HG03565 (cell line): ENCODE data around the gene BEGAIN.

Source experiments
- ATAC-seq: cut with Tn5 transposase; IDR thresholded peaks from one replicate; pipeline ENCODE4 v1.9.1; 2021; ENCODE audit warnings: mild to moderate bottlenecking, moderate library complexity; ENCODE audit not compliant: unreplicated experiment

BEGAIN gene

DNA sequence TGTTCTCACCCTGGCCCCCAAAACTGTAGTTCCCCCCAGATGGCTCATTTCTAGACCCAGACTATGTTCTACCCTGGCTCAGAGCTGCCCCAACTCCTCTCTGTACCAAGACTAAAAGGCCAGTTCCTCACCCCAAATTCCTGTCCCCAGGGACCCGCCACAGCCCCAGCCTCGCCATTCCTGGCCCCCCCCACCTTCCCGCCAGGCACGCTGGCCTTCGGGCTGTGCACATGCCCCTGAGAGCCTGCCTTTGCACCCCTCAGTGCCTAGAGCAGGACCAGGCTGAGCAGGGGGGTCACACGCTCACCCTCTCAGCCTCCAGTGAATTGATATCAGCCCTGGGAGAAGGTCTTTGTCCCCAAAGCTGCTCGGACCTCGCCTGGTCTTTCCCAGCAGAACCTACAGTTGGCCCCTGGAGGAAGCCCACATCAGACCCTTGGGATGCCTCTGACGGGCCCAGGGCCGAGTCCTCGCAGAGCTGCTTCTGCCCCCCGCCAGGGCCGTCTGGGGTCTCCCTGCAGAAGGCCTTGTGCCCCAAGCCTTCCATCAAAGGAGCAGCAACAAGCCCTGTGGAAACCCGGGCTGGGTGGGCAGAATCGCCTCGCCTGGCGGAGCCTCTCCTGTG is 32.4 kb downstream of the BEGAIN start:
- no peak for ATAC-seq

DNA sequence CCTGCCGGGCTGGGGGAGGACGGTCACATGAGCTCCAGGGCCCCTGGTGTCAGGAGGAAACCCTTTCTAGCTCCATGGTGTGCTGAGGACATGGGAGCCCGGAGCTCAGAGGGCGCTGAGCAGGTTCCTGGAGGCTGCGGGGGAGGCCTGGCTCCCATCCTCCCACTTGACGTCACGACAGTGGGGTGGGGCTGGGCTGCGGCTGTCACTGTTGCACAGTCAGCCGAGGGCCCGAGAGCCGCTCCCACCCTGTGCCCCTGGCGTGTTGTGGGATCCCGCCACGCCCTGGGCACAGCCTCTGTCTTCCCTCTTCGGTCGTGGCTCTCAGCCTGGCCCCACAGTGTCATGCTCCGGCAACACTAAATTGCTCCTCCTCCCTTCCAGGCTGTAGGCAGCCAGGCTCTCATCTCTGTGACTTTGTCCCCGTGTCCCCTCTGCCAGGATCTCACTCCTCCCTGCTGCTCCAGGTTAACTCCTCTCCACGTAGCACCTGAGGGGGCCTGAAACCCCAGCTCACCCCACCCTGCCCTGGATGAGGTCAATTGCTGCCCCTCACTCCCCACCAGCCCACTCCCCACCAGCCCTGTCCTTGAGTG is 33.0 kb downstream of the BEGAIN start:
- ATAC-seq, result no peak

DNA sequence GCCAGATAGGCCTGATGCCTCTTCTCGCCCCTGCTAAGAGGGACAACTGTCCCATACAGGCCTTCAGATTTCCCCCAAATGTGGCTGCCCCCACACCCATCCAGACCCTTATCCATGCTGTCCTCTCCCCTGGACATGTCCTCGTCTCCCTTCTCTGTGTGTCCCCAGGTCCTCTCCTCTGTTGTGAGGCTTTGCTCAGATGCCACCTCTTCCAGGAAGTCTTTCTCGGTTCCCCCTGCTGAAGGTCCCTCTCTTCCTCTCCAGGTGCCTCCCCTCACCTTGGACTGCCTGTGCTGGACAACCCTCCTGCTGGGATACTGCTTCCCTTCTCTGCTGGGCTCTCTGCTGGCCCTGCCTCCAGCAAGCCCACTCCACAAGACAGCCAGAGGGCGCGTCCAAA is 33.7 kb downstream of the BEGAIN start:
- no peak for ATAC-seq

GRCh38 chr14:100552524-100553125 is 34.6 kb downstream of the BEGAIN start:
- no peak for ATAC-seq

GRCh38 chr14:100551056-100551455 is 36.2 kb downstream of the BEGAIN start:
- no peak for ATAC-seq

DNA sequence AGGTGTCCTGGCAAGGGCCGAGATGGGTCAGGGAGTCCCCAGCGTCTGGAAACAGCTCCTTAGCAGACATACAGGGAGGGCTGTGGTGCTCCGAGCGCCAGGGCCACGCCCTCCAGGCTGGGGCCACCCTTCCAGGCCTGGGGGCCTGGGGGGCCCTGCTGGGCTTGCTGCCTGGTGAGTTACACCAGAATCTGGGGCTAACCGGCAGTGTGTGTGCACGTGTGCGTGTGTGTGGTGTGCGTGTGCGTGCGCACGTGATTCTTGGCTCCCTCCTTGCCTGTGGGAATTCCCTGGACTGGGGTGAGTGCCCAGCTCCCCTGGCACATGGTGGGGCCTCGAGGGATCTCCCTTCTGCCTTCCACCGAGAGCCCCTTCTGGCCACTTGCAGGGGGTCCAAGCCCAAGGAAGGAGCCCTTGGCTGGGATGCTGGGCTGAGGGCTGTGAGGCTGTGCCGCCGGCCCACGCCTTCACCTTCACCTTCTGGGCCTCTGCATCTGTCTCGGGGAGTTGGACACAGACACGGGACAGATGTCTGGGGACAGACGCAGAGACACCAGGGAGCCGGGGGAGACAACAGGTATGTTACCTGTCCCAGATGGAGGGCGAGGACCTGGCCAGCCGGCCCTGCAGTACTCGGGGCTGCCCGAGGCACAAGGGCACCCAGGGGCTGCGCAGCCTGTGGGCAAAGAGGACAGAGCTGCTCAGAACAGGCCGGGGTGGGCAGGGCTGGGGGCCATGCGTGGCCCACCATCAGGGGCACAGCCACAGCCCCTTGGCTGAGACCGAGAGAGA is 37.2 kb downstream of the BEGAIN start:
- no peak for ATAC-seq

DNA sequence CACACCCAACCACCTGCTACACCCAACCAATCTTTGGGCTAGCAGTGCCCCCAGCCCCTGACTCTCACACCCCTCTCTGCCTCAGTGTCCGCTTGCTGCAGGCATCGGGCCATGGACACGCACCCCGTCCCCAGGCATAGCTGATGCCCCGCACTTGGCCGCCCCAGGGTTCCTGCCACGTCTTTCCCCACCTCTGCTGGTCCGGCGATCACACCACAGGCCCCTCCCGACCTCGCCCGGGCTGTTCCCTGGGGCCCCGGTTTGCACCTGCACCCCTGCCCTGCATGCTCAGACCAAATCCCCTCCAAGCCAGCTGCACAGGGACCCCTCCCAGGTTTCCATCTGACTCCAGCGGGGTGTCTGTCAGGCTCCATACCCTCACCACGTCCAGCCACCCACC is 38.3 kb downstream of the BEGAIN start:
- no peak for ATAC-seq

GRCh38 chr14:100548295-100548655 is 38.9 kb downstream of the BEGAIN start:
- no peak for ATAC-seq

DNA sequence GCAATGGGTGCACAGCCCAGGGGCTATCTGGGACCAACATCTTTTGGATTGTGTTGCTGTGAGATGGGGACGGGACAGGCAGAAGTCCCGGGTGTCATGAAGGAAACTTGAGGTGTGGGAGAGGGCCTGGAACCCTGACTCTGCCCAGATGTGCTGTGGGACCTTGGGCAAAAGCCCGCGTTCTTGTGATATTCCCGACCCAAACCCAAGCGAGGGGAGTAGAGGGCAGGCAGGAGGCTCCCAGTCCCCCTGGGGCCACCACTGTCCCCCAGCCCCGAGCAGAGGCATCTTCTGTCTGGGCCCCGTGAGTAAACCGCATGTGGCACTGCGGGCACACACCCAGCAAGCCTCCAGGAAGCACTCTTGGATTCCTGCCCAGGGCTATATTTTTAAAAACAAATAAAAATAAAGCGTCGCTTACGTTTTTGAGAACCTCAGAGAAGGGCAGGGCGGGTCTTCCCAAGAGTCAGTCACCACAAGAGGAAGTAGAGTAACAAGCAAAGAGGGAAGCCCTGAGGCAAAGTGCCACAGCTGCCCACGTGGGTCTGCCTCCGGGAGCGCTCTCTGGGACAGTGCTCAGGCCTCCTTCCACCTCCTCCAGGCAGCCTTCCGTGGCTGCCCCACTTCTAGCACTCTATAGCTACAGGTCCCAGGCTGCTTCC is 39.5 kb downstream of the BEGAIN start:
- ATAC-seq, result no peak

GRCh38 chr14:100546051-100546443 is 41.2 kb downstream of the BEGAIN start:
- ATAC-seq, result no peak

DNA sequence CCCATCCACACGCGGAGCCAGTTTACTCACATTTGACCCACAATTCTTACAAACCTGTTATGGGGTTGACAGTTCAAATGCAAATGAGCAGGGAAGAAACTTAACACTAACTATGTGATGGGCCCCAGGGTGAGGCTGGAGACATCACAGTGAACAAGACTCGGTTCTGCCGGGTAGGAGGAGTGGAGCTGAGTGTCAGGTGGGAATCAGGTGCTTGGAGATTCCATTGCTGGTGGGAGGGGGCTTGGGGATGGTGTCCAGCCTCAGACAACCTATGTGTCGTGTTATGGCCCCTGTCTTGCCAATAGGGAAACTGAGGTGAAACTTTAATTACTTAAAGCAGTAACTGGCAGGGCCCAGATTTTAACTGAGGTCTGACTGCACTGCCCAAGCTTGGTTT is 41.9 kb downstream of the BEGAIN start:
- no peak for ATAC-seq

GRCh38 chr14:100544506-100545141 is 42.6 kb downstream of the BEGAIN start:
- no peak for ATAC-seq

GRCh38 chr14:100543471-100544455 is 43.5 kb downstream of the BEGAIN start:
- ATAC-seq, result no peak

- ATAC-seq, result no peak
Observed at GRCh38 chr14:100542619-100543205, 44.5 kb downstream of the BEGAIN start.

- ATAC-seq, result no peak
Observed at GRCh38 chr14:100541621-100542560, 45.3 kb downstream of the BEGAIN start.

DNA sequence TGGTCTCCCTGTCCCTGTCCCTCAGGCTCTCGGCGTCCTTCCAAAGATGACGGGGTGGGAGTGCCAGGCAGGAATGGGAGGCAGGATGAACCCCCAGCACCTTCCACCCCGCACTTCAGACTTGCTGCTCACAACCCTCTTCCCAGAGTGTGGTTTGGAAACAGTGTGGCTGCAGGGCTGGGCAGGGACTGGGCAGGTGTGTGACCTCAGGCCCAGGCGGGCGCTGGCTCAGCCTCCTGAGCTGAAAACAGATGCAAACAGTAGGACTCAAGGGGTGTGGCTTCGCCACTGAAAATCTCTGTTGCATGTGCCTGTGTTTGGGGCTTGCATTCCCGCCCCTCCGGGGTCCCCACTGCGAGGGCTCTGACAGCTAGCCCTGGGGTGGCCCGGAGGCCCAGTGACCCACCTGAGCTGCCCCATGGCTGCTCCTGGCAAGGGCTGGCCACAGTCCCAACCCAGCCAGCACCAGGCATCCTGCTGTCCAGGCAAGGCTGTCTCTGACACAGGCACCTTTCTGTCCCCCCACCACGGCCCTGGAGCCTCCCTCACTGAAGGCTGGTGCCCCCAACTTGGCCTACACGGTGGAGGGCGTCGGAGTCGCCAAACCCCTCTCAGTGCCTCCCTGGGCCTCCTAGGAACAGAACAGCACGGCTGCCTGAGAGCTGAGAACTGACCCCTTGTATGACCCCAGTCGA is 46.1 kb downstream of the BEGAIN start:
- no peak for ATAC-seq

DNA sequence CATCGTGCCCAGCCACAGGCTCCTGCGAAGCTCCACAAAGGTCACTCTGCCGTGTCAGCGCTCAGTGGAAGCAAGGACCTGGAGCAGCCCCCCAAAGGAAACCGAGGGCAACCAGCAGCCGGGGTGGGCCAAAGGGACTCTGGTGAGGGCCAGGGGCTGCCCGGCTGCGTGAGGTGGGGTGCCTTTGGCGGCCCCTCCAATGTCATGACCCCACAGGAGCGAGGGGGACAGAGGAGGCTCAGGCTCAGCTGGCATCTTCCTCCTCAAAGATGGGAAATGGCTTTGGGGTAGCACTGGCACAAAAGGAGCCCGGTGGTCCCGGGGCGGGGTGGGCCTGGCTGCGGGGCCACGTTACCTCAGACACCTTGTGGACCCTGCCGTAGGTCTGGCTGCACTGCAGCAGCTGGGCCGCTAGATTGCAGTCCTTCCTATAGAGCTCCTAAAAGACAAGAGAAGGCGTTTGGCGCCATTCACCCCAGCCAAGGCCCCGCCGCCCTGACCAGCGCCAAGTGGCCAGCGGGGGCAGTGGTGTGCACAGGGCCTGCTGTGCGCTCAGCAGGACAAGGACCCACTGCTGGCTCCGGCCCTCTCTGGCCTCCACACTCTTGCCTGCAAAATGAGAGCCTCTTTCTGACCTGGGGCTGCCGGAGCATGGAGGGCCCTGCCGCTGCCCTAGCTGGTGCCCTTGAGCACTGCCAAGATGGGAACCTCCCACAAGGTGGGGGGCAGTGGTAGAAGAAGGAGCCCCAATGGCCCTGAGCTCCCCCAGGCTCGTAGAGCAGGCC is 46.9 kb downstream of the BEGAIN start:
- no peak for ATAC-seq
